Stimulated activated CD4-positive, alpha-beta T cell treated with anti-CD3 and anti-CD28 coated beads, Interleukin-12 subunit alpha, Interleukin-12 subunit beta, amount 100 ng/mL, for 24 hours (primary cell): ENCODE data around the gene ROMO1.

Source experiments
- DNase-seq, 2 experiments: peaks; one replicate each; pipeline ENCODE4 v3.0.0-alpha.2; 2020; ENCODE audit warnings: low read depth in 2 of 2

ROMO1 gene

DNA sequence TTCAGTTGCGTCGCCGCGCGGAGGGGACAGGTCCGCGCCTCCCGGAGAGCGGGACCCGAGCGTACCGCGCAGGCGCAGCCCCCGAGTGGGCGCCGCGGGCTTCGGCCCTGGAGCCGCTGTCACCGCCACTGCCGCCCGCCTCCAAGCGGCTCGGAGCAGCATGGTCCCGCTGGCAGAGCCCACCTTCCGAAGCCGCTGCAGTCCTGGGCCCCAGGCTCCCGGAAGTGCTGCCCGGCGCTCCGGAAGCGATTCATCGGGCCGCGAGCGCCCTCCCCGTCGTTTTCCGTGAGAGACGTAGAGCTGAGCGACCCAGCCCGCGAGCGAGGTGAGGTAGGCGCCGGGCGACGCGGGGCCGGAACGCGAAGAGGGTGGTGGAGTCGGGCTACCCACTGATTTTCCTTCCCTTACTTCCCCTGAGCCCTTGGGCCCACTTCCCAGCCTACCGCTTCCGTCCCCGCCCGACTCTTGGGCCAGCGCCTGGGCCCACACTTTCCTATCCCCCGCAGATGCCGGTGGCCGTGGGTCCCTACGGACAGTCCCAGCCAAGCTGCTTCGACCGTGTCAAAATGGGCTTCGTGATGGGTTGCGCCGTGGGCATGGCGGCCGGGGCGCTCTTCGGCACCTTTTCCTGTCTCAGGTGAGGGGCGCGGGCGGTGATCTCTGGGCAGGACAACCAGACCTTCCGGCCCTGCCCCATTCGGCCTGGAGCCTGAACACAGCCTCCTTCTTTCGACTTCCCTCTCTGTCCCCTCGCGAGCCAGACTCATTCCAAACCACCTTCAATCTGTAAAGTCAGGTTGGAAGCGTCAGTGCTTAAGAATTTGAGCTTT is at the start of gene ROMO1, which contains the start of gene NFS1:
Gene ROMO1, plus strand, starts transcription at position 279 of the 830 bp plus-strand sequence. Its CDS starts 228 bp downstream, at position 507.
Gene NFS1, minus strand, starts transcription at position 226 of the 830 bp plus-strand sequence. Its CDS starts 64 bp downstream, at position 162.
- DNase-seq, result peak; percentile 69 to 81

DNA sequence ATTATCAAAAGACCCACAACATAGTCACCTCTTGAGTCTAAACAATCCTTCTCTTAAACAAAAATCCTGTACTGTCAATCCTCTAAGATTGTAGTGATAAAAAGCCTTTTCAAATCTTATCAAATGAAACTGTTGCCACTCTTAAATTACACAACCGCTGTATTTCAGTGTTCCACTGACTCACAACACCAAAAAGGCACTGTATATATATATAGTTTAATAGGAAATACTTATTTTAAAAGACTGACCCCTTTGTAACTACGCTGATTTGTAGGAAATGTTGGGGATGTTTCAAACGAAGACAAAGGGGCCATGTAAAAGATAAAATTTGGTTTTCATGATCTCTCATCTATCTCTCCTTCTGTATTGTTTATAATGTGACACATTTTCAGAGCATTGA is 48.6 kb upstream of the ROMO1 start:
- DNase-seq, result no peak

DNA sequence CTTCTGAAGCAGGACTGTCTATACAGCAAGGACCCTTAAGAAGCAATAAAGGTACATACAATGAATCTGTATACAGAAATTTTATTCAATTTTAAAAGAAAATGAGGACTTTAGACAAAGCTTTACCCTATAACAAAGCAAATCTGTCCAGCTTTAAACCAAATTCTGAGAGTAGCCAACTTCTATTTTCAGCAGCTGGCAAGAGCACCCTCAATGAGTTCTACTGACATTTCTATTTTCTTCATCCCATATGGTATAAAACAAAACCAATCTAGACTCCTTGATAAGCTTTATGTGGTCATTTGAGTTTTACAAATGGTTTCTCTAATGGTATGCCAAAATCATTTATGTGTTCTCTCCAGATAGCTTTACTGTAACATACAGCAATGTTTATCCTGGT is 47.2 kb upstream of the ROMO1 start:
- DNase-seq, result no peak

DNA sequence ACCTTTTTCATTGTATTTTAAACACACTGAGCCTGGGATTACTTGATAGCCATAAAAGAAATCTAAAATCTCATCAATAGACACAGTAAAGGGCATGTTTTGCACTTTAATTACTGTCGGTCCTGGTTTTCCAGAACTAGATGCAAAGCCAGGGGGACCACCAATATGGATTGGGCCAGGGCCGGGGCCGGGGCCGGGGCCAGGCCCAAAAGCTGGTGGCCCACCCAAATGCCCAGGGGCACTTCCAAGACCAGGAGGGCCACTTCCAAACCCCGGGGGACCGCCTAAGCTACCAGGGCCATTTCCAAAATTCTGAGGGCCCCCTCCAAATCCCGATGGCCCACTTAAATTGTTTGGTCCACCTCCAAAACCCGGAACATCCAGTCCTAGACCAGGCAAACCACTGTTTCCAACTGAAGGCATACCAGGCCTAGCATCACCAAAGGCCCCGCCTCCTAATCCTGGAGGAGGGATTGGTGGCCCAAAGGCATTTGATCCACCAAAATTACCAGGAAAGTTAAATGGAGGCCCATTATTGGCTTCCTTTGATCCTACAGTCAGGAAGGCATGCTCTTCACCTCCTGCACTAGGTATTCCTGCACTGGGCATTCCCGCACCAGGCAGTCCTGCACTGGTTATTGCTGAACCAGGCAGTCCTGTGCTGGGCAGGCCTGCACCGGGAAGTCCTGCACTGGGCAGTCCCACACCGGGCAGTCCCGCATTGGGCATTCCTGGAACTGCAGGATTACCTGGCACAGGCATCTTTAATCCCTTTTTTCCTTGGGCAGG is 46.4 kb upstream of the ROMO1 start:
- DNase-seq, result no peak

DNA sequence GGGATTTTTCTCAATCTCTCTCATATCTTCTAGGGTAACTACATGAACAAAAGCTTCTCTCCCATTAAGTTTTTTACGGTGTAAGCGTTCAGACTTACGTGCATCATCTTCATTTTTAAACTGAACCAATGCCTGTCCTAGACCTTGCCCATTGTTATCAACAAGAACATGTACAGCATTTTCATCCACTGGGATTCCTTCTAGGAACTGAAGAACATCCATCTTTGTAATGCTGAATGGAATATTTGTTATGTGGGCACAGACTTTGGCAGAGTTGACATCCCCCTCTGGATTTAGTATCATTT is 45.8 kb upstream of the ROMO1 start:
- DNase-seq, result no peak

DNA sequence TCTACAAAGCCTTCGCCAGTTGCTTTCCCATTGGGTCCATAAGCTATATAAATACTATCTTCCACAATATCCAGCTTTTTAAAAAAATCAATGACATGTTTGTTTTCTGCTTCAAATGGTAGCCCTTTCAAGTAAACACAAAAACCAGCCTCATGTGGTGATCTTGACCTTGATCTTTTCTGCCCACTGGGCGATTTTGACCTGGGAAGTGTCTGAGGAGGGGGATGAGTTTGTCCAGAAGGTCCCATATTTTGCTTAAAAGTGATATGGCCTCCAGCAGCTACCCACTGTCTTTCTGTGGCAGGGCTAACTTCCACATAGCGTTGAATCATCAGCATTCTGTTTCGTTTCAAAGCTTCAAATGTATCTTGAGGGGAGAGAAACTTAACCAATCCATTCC is 45.3 kb upstream of the ROMO1 start:
- no peak for DNase-seq

DNA sequence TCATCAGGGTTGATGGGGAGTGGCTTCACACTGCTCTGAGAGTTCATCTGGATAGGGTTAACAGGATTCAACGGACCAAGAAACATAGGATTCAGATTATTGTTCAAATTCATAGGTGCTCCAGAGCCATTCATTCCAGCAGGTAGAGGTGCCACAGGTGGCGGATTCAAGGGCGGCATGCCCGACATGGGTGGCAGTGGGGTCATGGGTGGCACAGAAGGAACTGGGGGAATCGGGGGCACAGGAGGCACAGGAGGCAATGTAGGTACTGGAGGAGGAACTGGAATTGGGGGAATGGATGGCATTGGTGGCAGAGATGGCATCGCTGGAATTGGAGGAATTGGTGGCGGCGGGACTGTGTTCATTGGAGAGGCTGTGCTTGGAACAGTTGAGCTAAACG is 44.8 kb upstream of the ROMO1 start:
- DNase-seq, result no peak

DNA sequence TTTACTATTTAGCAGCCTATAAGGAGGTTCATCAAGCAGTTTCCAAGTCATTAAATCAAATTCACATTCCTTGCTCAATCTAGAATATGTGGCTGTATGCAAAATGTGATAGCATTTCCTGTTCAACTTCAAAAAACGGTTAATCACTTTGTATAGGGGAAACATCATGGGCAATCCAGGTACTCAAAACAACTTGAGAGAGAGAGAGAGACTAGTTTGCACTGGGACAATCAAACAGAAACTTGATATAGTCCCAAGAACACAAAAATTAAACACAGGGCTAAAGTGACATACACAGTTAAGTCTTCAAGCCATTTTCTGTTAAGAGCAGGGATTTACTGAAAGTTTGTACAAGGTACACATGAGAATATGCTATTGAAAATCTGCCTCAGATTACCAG is 41.9 kb upstream of the ROMO1 start:
- no peak for DNase-seq

DNA sequence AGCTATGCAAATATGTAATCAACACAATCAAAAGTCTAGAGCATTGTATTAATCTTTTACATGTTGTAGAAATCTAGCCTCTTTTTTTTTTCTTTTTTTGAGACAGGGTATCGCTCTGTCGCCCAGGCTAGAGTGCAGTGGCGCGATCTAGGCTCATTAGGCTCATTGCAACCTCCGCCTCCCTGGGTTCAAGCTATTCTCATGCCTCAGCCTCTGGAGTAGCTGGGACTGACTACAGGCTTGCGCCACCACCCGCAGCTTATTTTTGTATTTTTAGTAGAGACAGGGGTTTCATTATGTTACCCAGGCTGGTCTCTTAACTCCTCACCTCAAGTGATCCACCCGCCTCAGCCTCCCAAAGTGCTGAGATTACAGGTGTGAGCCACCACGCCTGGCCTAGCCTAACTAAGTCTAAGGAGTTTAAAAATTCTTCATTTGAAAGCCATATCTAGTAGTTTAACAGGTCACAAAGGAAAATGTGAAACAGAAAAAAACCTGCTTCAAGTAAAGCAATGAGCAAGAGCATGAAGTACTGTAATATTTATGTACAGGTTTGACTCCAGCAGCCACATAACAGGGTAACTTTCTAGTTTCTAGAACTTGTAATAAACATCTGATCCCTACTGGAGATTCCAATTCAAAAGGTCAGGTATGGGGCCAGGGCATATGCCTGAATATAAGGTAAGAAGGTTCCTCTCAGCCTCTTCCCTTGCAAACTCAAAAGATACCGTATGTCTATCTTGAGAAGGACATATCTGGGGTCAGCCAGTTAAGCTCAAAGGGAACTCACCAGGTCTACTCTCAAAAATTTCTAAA is 38.9 kb upstream of the ROMO1 start:
- DNase-seq, result no peak

DNA sequence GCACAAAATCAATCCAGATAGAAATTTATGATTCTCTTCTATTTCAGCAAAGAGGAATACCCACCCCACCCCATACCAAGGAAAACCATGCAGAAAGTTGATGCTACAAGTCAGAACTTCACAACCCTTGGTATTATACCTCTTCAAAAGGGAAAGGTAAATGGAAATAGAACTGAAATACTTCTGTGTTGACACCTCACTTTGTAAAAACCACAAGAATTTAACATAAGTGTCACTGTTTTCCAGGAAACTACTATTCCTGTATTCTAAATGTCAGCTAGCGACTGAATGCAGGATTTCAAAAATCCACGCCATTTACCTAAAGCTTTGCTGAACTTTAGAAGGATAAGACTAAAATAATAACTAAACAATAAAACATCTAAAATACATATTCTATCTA is 38.2 kb upstream of the ROMO1 start:
- DNase-seq, result no peak

DNA sequence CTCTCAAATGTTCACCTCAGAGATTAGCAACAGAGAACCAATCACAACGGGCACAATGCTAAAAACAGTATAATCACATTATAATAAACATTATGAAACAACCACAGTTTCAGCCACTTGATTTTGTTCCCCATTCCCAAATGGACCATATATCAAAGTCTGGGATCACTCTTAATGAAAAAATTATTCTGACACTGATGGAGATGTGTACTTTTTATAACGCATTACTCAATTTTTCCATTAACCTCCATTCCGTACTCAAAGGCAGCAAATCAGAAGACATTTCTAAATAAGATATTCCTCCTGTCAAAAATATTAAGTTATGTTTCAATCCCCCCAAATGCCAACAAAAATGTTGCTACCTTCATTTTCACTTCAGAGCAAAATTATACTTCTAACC is 37.3 kb upstream of the ROMO1 start:
- DNase-seq, result no peak

DNA sequence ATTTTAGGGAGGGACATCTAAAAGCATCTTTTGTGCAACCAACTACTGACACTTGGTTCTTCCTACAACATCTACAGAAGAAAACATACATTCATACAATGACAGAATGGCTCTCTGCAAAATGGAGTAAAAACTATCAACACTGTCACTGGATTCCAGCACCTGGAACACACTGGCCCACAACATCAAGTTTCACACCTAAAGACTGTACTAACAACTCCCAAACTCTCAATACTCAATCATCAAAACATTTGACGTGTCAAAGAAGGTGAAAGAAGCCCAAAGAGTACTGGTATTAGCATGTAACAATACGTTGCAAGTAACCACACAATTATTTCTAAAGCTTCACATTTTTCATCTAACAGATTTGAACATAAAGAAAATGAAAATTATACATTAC is 36.7 kb upstream of the ROMO1 start:
- DNase-seq, result no peak

DNA sequence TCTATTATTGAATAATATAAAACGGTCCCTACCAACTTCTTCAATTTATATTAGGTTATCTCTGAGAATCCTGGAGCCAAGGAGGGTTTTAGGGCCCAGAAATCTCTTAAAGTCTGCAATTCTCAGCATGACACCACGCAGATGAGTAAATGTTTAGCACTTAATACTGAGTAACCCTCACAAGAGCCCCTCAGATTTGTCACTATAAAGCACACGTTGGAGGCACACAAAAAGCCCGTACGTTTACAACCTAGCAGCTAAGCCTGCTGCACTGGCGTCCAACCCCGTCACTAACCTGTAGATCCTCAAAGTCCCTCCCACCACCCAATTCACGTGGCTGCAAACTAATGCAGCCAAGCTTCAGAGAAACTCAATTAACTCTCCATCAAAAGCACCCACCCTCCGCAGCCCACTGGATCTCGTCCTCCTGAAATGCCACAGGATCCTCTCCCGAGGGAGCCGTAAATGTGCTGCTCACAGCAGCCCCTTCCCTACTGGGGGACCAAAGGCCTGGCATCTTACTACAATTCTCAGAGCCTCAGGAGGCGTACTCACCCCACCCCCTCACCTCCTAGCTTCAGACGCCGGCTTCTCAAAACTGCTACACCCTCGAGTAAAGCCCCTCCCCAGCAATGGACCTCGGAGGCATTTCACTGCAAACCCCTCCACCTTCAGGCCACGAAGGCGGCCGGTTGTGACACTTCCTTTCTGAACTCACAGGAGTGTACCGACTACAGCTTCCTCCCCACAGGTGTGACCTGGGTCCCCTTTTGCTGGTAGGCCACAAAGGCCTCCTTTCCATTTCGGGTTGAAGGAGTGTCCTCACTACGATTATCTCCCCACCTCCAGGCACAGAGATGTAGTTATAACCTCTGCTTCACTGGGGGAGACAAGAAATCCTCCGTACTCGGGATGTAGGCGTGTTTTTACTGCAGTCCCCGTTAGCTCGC is 35.4 kb upstream of the ROMO1 start:
- DNase-seq, result peak; percentile 31 to 38

DNA sequence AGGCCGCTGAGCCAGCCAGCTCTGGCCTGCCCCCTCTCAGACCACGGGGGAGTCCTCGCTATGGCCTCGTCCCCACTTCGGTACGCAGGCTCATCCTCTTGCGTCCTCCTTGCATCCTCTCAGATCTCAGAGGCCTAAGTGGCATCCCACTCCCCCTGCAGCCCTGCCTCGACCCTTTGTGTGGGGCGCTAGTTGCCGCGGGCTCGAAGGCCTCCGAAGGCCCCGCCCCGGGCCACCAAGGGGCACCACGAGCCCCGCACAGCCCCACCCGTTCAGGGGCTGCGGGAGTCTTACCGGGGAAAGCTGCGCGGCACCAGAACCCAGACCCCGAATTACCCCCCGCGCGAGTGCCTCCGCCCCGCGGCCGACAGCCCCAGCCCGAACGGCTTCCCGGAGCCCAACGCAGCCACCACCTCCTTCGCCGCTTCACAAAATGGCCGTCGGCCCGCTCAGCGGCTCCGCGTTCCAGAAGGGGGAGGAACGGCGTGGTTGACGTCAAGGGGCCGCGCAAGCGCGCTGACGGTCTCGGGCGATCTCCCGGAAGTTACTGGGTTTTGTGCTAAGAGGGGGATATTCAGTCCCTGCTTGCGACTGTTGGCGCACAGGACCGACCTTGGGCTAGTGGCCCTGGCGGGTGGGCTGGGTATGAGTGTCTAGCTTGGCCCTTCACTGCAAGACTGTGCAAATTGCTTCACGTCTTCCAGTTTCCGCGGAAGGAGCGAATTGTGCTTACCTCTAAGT is 34.6 kb upstream of the ROMO1 start, which contains the start of the genes CPNE1 and RBM12:
Gene CPNE1, minus strand, starts transcription at position 435 of the 741 bp plus-strand sequence. CDS start 31,977 bp downstream, outside the sequence.
Gene RBM12, minus strand, starts transcription at position 435 of the 741 bp plus-strand sequence. CDS start 9,578 bp downstream, outside the sequence.
- peak; percentile 88 for DNase-seq

DNA sequence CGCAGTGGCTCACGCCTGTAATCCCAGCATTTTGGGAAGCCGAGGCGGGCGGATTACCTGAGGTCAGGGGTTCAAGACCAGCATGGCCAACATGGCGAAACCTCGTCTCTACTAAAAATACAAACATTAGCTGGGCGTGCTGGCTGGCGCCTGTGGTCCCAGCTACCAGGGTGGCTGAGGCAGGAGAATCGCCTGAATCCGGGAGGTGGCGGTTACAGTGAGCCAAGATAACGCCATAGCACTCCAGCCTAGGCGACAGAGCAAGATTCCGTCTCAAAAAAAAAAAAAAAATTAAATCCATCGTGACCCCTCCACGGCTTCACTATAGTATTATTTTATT is 33.3 kb upstream of the ROMO1 start:
- DNase-seq, result no peak

DNA sequence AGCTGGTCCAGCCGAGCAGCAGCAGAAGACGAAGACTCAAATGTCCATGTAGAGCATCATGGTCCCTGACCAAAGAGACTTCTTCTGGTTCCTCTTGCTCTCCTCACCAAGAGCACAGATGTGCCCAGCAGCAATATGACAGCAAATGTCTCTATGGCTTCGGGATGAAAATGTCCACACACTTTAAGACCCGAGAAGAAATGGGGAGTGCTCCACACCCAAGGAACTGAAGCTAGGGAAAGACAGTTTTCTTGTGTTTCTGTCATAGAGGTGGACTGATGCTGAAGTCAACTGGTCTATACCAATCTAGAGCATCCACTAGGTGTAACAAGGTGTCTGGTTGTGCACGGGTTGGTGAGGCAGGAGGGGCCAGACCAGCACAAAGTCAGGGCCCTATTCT is 30.0 kb upstream of the ROMO1 start:
- DNase-seq, result no peak

DNA sequence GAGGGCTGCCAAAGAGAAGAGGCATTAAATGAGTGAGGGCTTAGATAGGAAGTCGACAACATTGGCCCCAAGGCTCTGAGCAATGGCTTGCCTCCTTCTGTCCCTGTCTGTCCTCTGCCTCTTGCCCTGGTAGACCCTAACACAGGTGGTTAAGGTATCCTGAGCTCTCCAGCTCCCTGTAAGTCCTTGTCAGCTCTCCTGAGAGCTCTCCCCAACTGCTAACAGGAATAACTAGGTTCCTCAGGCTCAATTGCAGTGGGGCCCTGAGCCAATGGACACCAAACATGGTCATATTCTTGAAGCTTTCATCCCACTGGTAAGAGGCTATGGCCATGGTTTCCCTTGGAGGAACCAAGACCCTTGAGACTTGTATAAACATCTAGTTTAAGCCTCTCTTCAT is 29.5 kb upstream of the ROMO1 start:
- DNase-seq, result no peak

DNA sequence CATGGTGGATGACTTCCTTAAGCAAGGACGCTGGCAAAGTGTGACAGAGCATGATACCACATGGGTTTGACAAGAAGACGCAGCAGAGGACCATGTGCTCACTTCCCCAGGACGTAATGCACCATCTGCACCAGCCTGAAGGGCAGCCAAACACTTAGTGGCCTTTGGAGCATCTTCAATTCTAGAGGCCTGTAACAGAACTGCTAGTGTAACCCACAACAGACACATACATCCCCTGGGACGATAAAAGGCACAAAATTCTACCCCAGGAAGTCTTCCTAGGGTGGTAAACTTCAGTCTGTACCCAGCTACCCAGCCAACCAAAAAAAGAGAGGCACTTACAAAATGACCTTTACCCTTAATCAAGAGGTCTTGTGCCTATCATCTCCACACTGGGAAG is 25.3 kb upstream of the ROMO1 start:
- no peak for DNase-seq

DNA sequence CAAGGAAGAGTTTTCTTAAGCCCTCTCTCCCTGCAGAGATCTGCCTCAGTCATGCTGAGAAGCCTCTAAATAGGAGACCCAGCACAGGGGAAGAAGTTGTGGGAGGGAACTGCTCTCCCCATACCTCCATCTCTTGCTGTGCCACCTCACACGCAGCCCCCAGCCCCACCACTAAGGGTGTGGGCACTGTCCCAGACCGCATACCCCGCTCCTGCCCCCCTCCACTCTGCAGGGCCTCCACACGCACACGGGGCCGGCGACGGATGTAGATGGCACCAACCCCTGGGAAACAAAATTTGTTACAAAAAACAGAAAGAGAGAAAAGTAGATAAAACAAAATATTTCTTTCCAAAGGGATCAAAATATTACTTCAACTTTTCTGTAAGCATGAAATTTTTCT is 24.3 kb upstream of the ROMO1 start:
- DNase-seq, result no peak

DNA sequence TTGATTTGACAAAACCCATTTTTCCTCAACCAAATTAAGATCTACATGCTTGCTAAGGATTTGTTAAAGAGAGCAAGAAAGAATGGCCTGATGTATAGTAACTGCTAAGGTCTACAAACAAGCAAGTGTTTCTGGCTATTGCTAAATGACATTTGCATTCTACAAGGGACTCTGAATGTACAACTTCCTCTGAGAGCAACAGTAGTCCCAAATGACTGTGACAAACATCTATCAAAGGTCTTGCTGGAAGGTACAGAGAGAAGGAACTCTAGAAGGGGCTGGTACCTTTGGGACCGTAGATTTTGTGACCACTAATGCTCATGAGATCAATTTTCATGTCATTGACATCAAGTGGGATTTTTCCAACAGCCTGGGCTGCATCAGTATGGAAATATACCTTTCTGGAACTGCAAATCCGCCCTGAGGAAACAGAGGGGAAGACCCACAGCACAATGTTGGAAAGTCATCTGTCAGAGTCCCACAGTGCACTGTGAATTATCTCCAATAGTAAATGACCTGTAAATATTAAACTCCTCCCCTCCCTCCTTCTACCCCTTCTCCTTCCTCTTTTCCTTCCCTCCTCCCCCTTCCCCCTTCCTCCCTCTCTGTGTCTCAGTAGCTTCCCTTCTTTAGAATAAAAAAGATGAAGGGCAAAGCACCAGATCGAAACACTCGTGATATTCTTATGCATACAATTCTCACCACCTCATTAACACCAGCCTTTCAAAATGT is 18.6 kb upstream of the ROMO1 start:
- DNase-seq, result no peak
